GM04504 (cell line): ENCODE measurements around the gene CLRN3.

ENCODE experiments used
- DNase-seq: peaks from one replicate; pipeline ENCODE4 v3.0.0-alpha.2; 2012; ENCODE audit warnings: low read depth

The CLRN3 gene

DNA sequence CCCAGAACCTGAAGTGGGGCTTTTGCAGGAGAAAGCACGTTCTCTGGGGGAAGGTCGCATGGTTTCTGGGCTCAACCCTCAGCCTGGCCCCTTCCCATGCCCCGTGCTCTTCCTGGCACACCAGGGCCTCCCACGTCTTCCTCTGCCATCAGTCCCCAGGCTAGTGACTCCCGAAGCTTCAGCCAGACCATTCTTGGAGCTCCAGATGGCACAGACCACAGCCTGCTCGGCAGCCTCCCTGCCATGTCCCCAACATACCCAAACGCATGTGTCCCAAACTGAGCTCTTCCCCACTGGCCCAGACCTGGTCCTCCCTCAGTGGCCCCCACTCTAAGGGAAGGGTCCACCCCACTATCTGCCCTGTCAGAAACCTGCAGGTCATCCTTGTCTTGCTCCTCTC lies 47.0 kb downstream of the CLRN3 start:
- no peak for DNase-seq

DNA sequence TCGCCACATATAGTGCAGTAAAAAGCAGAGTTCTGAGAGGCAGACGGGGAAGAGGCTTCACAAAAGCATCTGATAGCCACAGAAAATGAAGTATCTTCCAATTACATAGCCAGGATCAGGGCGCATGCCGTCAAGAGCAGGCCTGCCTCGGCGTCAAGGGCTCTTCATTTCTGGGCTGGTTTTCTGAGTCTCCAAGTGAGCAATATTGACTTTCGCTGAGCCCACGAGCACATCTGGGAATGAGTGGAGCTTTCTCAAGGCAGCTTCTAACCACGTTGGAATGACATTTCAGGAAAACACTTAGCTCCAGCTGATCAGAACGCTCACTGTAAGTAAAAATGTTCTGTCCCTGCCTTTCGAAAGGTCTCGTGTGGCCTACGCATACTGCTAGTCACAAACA lies 51.9 kb downstream of the CLRN3 start:
- DNase-seq, result no peak

DNA sequence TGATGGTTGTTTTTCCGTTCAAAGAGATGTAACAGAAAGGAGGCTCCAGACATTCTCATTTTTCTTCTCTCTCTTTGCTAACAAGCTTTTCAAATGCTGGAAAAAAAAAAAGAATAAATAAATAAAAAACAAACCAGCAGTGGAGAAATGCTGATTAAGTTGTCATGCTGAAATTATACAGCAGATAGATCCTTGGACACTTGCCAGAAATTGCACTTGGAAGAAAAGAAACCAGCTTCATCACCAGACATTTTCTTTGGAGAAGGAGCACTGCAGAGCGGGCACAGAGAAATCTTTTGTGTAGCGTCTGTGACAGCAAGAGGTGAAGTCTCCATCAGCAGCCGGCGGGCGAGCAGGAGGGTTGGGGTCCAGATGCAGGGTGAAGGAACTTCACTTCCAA lies 55.8 kb downstream of the CLRN3 start:
- no peak for DNase-seq

- no peak for DNase-seq
Observed at GRCh38 chr10:127836176-127836575, 56.6 kb downstream of the CLRN3 start.

DNA sequence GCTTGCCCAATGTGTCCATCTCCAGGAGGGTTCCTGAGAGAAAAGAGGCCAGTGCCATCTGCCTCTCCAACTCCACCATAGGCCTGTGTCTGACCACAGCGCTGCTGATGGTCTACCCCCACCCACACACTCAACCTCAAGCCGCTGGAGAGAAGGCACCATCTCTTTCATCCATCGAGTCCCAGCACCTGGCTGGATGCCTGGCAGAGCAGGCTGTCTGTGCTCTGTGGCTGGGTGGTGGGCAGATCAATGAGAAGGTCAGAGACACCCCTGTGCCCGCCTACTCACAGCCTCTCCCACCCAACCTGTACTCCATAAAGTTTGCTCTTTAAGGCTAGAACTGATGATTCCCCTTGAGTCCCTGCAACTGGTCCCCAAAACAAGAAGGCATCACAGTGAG lies 58.0 kb downstream of the CLRN3 start:
- DNase-seq, result no peak

DNA sequence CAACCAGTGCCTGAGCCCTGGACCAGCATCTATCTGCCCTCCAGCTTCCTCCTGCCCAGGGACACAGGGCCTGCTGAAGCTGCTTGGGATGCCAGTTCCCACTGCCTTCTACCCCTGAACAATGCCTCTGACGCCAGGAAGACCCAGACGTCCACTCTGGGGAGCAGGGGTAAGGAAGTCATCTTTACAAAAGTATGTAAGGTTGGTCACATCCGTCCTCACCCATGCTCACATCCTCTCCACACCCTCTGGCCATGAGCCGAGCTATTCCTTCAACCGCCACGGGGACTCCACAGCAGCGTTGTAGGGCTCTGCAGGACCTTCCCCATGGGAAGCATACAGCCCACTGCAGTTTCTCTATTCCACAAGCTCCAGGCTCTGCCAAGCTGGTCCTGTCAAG lies 58.5 kb downstream of the CLRN3 start:
- DNase-seq, result no peak

GRCh38 chr10:127833804-127834203 lies 58.9 kb downstream of the CLRN3 start:
- no peak for DNase-seq

DNA sequence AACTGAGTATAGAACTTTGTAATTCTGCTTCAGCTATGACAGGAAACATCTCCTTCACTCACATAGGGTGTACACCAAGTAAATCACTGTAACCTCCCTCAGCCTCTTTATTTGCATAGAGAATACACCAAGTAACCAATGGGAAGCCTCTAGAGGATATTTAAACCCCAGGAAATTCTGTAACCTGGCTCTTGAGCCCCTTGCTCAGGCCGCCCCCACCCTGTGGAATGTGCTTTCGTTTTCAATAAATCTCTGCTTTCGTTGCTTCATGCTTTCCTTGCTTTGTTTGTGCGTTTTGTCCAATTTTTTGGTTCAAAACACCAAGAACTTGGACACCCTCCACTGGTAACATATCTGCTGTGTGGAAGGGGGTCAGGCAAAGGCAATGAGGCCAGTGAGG lies 60.2 kb downstream of the CLRN3 start:
- no peak for DNase-seq

DNA sequence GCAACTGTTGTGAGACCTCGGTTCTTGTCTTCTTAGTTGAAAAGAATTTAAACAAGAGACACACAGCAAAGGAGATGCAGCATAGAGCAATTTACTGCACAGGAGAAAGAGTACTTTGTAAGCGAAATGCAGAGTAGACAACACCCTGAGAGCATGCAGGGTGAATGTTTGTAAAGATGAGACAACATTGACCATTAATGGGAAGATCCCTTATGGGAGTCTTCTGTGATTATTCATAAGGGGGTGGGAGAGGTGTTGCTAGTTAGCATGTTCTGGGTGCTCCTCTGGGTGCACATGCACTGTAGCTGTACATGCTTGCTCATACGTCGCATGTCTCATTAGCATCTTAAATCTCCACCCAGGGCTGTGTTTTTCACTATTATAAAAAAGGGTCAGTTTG lies 62.3 kb downstream of the CLRN3 start:
- DNase-seq, result no peak
